Stomach (tissue), 9 donors: Measurements from ENCODE around the gene OSTN. TPM values are rescaled to one million over a fixed set of nuclear protein-coding genes. Genes with fewer than 3 reads are reported as not detected.
A peak's percentile ranks its signal among the peaks of the same experiment; 100 is the strongest.
"Not testable (repeated sequence)": the region's sequence is repeated elsewhere in the genome, so short reads cannot be mapped to it uniquely, and the experiment has no call there.

Experiments
- DNase-seq, 2 donors: peaks; one replicate each; pipeline versions ENCODE4 v3.0.0 to v3.0.0-alpha.2; 2013 to 2019
- H3K27ac ChIP-seq, 5 donors: fragments of 200-600 bp in 4 of 5; sonication (generic) in 4 of 5; one replicate each; pipeline ENCODE4 v1.5.1; 2013 to 2019; ENCODE audit warnings: mild to moderate bottlenecking in 1 of 5, moderate library complexity in 1 of 5
- H3K27me3 ChIP-seq, 3 donors: fragments of 200-600 bp; sonication (generic); one replicate each; pipeline ENCODE4 v1.5.1; 2017 to 2019; ENCODE audit warnings: mixed run types in 1 of 3
- H3K36me3 ChIP-seq, 4 donors: fragments of 200-600 bp; sonication (generic); 1 replicate in 3 of 4; 2 replicates in 1 of 4; pipeline ENCODE4 v1.5.1; 2016 to 2019
- H3K4me1 ChIP-seq, 4 donors: fragments of 200-600 bp; sonication (generic); one replicate each; pipeline ENCODE4 v1.5.1; 2016 to 2019
- H3K4me3 ChIP-seq, 4 donors: fragments of 200-600 bp; sonication (generic) in 3 of 4; one replicate each; pipeline ENCODE4 v1.5.1; 2016 to 2019; ENCODE audit warnings: mild to moderate bottlenecking in 1 of 4
- H3K9me3 ChIP-seq, 4 donors: fragments of 200-600 bp; sonication (generic); one replicate each; pipeline ENCODE4 v1.5.1; 2016 to 2019
- CTCF ChIP-seq, 7 experiments: fragments of 450-650 bp in 4 of 7; fragments of 200-600 bp in 3 of 7; sonication (generic) in 3 of 7; IDR thresholded peaks; one replicate each; pipeline ENCODE4 v1.5.1; 2016 to 2019; ENCODE audit warnings: antibody characterized with exemption in 7 of 7, control low read depth in 2 of 7, mild to moderate bottlenecking in 1 of 7
- EP300 ChIP-seq: sonication (generic); formaldehyde crosslinking; IDR thresholded peaks from one replicate; pipeline ENCODE4 v1.6.1; 2017; ENCODE audit warnings: antibody characterized with exemption
- POLR2A ChIP-seq, 4 donors: fragments of 450-650 bp; IDR thresholded peaks; one replicate each; pipeline ENCODE4 v1.6.1; 2016; ENCODE audit warnings: antibody characterized with exemption in 4 of 4, control low read depth in 2 of 4, mild to moderate bottlenecking in 1 of 4, moderate library complexity in 1 of 4
- POLR2AphosphoS5 ChIP-seq, 3 donors: sonication (generic); formaldehyde crosslinking; IDR thresholded peaks; one replicate each; pipeline ENCODE4 v1.6.1; 2016; ENCODE audit warnings: antibody characterized with exemption in 3 of 3
- WGBS, 5 donors: extraction: QIAGEN DNeasy Blood & Tissue Kit in 3 of 5; methylation state at CpG; one replicate each; pipeline versions ENCODE4 v1.1.5 to v1.1.7; 2013 to 2018; 5-methylcytosine and 5-hydroxymethylcytosine counted together
- intact Hi-C: fragments of 100-400 bp; cut with DNase I; formaldehyde crosslinking; loops from one replicate; pipeline ENCODE4 v1.15.1; 2023; ENCODE audit warnings: low total_unique reads
- polyA plus RNA-seq, 3 donors: library from polyadenylated mRNA; stranded (reverse); fragments of 200-250 nt; gene quantifications; one replicate each; pipeline ENCODE4 v1.2.3, GENCODE V29; 2013
- total RNA-seq, 5 donors: library from RNA; depleted of rRNA; stranded (reverse); fragments of >200 nt; gene quantifications; one replicate each; pipeline versions ENCODE4 v1.1.0 to v1.2.3, GENCODE V29; 2014 to 2016
- donor health status: healthy with polysubstance abuse.
- donor health status: Bipolar disorder and iron deficiency.
- donor health status: healthy.

OSTN gene
- total and polyA plus RNA-seq, 8 donors = 0.03 to 0.18 TPM; not detected in 6

GRCh38 chr3:191263850-191264249 is 64.8 kb downstream of the OSTN start:
- no peaks in the 10 kb centered on the region for H3K36me3 ChIP-seq
- intact Hi-C loops = no loop called here
- peaks cover 0 to 2% (median 0%) of the 10 kb centered on the region in 4 donors for H3K4me1 ChIP-seq
- no peak overlapping the region for H3K4me3 ChIP-seq
- TF ChIP-seq POLR2AphosphoS5 (IDR thresholded peaks at IDR 0.05) = no peak
- no peak for TF ChIP-seq POLR2A (IDR thresholded peaks at IDR 0.05)
- no peak for TF ChIP-seq EP300
- no peak for TF ChIP-seq CTCF (IDR thresholded peaks at IDR 0.05)
- DNase-seq = no peak
- WGBS, 5 donors = 64 to 75% (median 75%) methylated on average over 3 of the region's 3 CpGs
- H3K27me3 ChIP-seq = no peaks in the 10 kb centered on the region
- H3K9me3 ChIP-seq = no peaks in the 10 kb centered on the region
- no peak overlapping the region for H3K27ac ChIP-seq

- TF ChIP-seq EP300 (no peak), POLR2A (IDR thresholded peaks at IDR 0.05) (no peak), CTCF (IDR thresholded peaks at IDR 0.05) (no peak), POLR2AphosphoS5 (IDR thresholded peaks at IDR 0.05) (no peak)
- no peaks in the 10 kb centered on the region for H3K27me3 ChIP-seq
- no peaks in the 10 kb centered on the region for H3K4me1 ChIP-seq
- no peak for DNase-seq
- H3K27ac ChIP-seq = no peak overlapping the region
- no peak overlapping the region for H3K4me3 ChIP-seq
- intact Hi-C loops = no loop called here
- no peaks in the 10 kb centered on the region for H3K36me3 ChIP-seq
- H3K9me3 ChIP-seq = no peaks in the 10 kb centered on the region
Measured at GRCh38 chr3:191268737-191269136, 69.7 kb downstream of the OSTN start.

GRCh38 chr3:191269289-191270085 is 70.4 kb downstream of the OSTN start:
- peak in 1 of 2 donors; percentile 19 for DNase-seq
- no peaks in the 10 kb centered on the region for H3K4me1 ChIP-seq
- no peak for TF ChIP-seq EP300
- no peak for TF ChIP-seq POLR2AphosphoS5 (IDR thresholded peaks at IDR 0.05)
- TF ChIP-seq POLR2A (IDR thresholded peaks at IDR 0.05) = no peak
- TF ChIP-seq CTCF (IDR thresholded peaks at IDR 0.05) = no peak
- 48 to 68% (median 59%) methylated on average over 5 of the region's 5 CpGs for WGBS, 5 donors
- H3K4me3 ChIP-seq = no peak overlapping the region
- no peaks in the 10 kb centered on the region for H3K36me3 ChIP-seq
- H3K27me3 ChIP-seq = no peaks in the 10 kb centered on the region
- no peak overlapping the region for H3K27ac ChIP-seq
- intact Hi-C loops = no loop called here
- H3K9me3 ChIP-seq = no peaks in the 10 kb centered on the region

- WGBS, 5 donors = 90 to 94% (median 92%) methylated on average over 14 of the region's 14 CpGs
- H3K27me3 ChIP-seq, DNase-seq, H3K4me3 ChIP-seq, H3K9me3 ChIP-seq, H3K4me1 ChIP-seq, H3K36me3 ChIP-seq, intact Hi-C loops, H3K27ac ChIP-seq: not testable (repeated sequence)
Measured at GRCh38 chr3:191275244-191275643, 76.2 kb downstream of the OSTN start.

- Histone ChIP-seq H3K36me3 (no peaks in the 10 kb centered on the region), H3K27ac (no peak overlapping the region), H3K9me3 (no peaks in the 10 kb centered on the region), H3K4me1 (no peaks in the 10 kb centered on the region), H3K4me3 (no peak overlapping the region), H3K27me3 (no peaks in the 10 kb centered on the region)
- no peak for TF ChIP-seq POLR2AphosphoS5 (IDR thresholded peaks at IDR 0.05)
- TF ChIP-seq CTCF (IDR thresholded peaks at IDR 0.05) = no peak
- TF ChIP-seq POLR2A (IDR thresholded peaks at IDR 0.05) = no peak
- no peak for TF ChIP-seq EP300
- intact Hi-C loops = no loop called here
- DNase-seq = no peak
Measured at GRCh38 chr3:191275751-191276150, 76.7 kb downstream of the OSTN start.
